ENCODE results near the gene TES. TPM values are rescaled to one million over a fixed set of nuclear protein-coding genes. Genes with fewer than 3 reads are reported as not detected.

TES gene
- total RNA-seq, 1 experiment from 2014 or later = 28.2 TPM

GRCh38 chr7:116214921-116215320 lies 4.6 kb downstream of the TES start:
- H2BK15ac ChIP-seq (ENCODE audit: low read depth, low read length) = no peak overlapping the region
- Mint-ChIP-seq H3K27me3 (ENCODE audit: low read depth) (0 out of 2 replicates have a peak, but pooled peaks cover under 1% of the 10 kb centered on the region), H3K4me3 (no peak overlapping the region), H3K4me1 (peaks cover 12 to 29% of the 10 kb centered on the region in 2 experiments), H3K9me3 (no peaks in the 10 kb centered on the region), H3K36me3 (ENCODE audit: insufficient read depth in 1 of 3, low read depth in 3 of 3) (no peaks in the 10 kb centered on the region), H3K27ac (no peak overlapping the region)
- H4K20me1 ChIP-seq (ENCODE audit: control insufficient read depth, insufficient read depth, insufficient read length) = no peaks in the 10 kb centered on the region
- H3K14ac ChIP-seq (ENCODE audit: insufficient read depth, low read length) = no peak overlapping the region
- no CpG with 5 or more reads among the region's 3 CpGs for WGBS (ENCODE audit: extremely low coverage, insufficient read length, low lambda C conversion rate)
- no peak overlapping the region for H3K18ac ChIP-seq (ENCODE audit: insufficient read length, low read depth, low read length)
- no peak overlapping the region for H3K4me2 ChIP-seq (ENCODE audit: insufficient read depth, insufficient read length, low read length)
- H3K9ac ChIP-seq (ENCODE audit: extremely low read depth, insufficient read length, low read length) = no peak overlapping the region
- no peak overlapping the region for H4K5ac ChIP-seq (ENCODE audit: insufficient read length, low read depth, low read length)
- no peak overlapping the region for H4K91ac ChIP-seq (ENCODE audit: insufficient read length, low read depth, low read length)
- TF ChIP-seq CTCF (conservative IDR thresholded peaks at IDR 0.05) = no peak
- H3T11ph ChIP-seq (ENCODE audit: low read length) = no peak overlapping the region
- no peaks in the 10 kb centered on the region for H3K27me3 ChIP-seq (ENCODE audit: insufficient read depth, low read length)
- no peak overlapping the region for H2BK12ac ChIP-seq (ENCODE audit: insufficient read length, low read depth, low read length)
- H2AFZ ChIP-seq (ENCODE audit: low read length) = no peak overlapping the region
- H3K56ac ChIP-seq (ENCODE audit: insufficient read length, low read depth, low read length) = no peak overlapping the region
- no peaks in the 10 kb centered on the region for H3K9me3 ChIP-seq (ENCODE audit: control insufficient read depth, low read depth, low read length)
- no peaks in the 10 kb centered on the region; the same call in 1 of the 2 replicates for H3K4me1 ChIP-seq (ENCODE audit: insufficient read depth, low read length)
- no peak for DNase-seq
- no peak overlapping the region for H2BK120ac ChIP-seq (ENCODE audit: low read depth, low read length, poor library complexity, severe bottlenecking)
- H2AK5ac ChIP-seq (ENCODE audit: insufficient read length, low read length) = no peak overlapping the region
- no peak overlapping the region for H2BK20ac ChIP-seq (ENCODE audit: low read depth, low read length, poor library complexity, severe bottlenecking)
- H2BK5ac ChIP-seq (ENCODE audit: insufficient read length, low read length) = no peak overlapping the region
- no peak overlapping the region for H3K4ac ChIP-seq (ENCODE audit: low read depth, low read length)
- no peak overlapping the region for H3K23ac ChIP-seq (ENCODE audit: insufficient read length, low read depth, low read length)
- no peaks in the 10 kb centered on the region for H3K79me1 ChIP-seq (ENCODE audit: insufficient read depth, low read depth, low read length, poor library complexity, severe bottlenecking)
- H3K79me2 ChIP-seq (ENCODE audit: insufficient read depth, low read length) = no peaks in the 10 kb centered on the region; the same call in 1 of the 2 replicates
- no peak overlapping the region for H3K27ac ChIP-seq (ENCODE audit: insufficient read length, low read depth, low read length)
- no peak overlapping the region for H4K8ac ChIP-seq (replicated peaks; ENCODE audit: insufficient read length, low read depth, low read length)
- peaks cover 10% of the 10 kb centered on the region for H3K23me2 ChIP-seq (ENCODE audit: insufficient read length, low read depth, low read length, poor library complexity, severe bottlenecking)
